ENCODE data around the gene PUM1.

The PUM1 gene

GRCh38 chr1:30955448-30956015 lies 110.0 kb downstream of the PUM1 start:
- Histone ChIP-seq H3K4me3 (ENCODE audit: low read length) (no peak overlapping the region), H4K20me1 (ENCODE audit: control insufficient read depth, insufficient read depth, low read depth, low read length) (peaks cover 7% of the 10 kb centered on the region; the same call in 1 of the 2 replicates), H3F3A (ENCODE audit: control insufficient read depth, insufficient read depth) (peaks cover 5% of the 10 kb centered on the region), H3K27ac (ENCODE audit: low read depth, low read length) (no peak overlapping the region), H3K4me2 (ENCODE audit: low read length) (no peak overlapping the region), H3K4me1 (ENCODE audit: control insufficient read depth, low read length) (no peaks in the 10 kb centered on the region), H3K9me2 (replicated peaks; ENCODE audit: control insufficient read depth, low read length) (no peaks in the 10 kb centered on the region), H3K9me3 (ENCODE audit: control insufficient read depth, insufficient read depth, low read length) (no peaks in the 10 kb centered on the region), H3K27me3 (ENCODE audit: control insufficient read depth, low read length) (no peaks in the 10 kb centered on the region), H3K79me2 (ENCODE audit: control insufficient read depth, low read length) (peaks cover 44% of the 10 kb centered on the region), H3K36me3 (ENCODE audit: control insufficient read depth, low read length) (peaks cover 89% of the 10 kb centered on the region)
- no peak for TF ChIP-seq EZH2phosphoT487 (IDR thresholded peaks at IDR 0.05; ENCODE audit: borderline replicate concordance, low read length)
- TF ChIP-seq CTCF (IDR thresholded peaks at IDR 0.05; ENCODE audit: low read depth, low read length, poor library complexity, severe bottlenecking): no peak

GRCh38 chr1:30953685-30954084 lies 111.8 kb downstream of the PUM1 start:
- peaks cover 5% of the 10 kb centered on the region for H3F3A ChIP-seq (ENCODE audit: control insufficient read depth, insufficient read depth)
- H3K79me2 ChIP-seq (ENCODE audit: control insufficient read depth, low read length): peaks cover 32% of the 10 kb centered on the region
- H3K4me3 ChIP-seq (ENCODE audit: low read length): no peak overlapping the region
- H3K36me3 ChIP-seq (ENCODE audit: control insufficient read depth, low read length): peaks cover 87% of the 10 kb centered on the region
- H4K20me1 ChIP-seq (ENCODE audit: control insufficient read depth, insufficient read depth, low read depth, low read length): peaks cover 9% of the 10 kb centered on the region; the same call in 1 of the 2 replicates
- no peaks in the 10 kb centered on the region for H3K27me3 ChIP-seq (ENCODE audit: control insufficient read depth, low read length)
- no peak overlapping the region for H3K27ac ChIP-seq (ENCODE audit: low read depth, low read length)
- H3K9me2 ChIP-seq (replicated peaks; ENCODE audit: control insufficient read depth, low read length): no peaks in the 10 kb centered on the region
- no peak for TF ChIP-seq EZH2phosphoT487 (IDR thresholded peaks at IDR 0.05; ENCODE audit: borderline replicate concordance, low read length)
- no peak for TF ChIP-seq CTCF (IDR thresholded peaks at IDR 0.05; ENCODE audit: low read depth, low read length, poor library complexity, severe bottlenecking)
- no peak overlapping the region for H3K4me2 ChIP-seq (ENCODE audit: low read length)
- H3K9me3 ChIP-seq (ENCODE audit: control insufficient read depth, insufficient read depth, low read length): no peaks in the 10 kb centered on the region
- H3K4me1 ChIP-seq (ENCODE audit: control insufficient read depth, low read length): no peaks in the 10 kb centered on the region

GRCh38 chr1:30952098-30952497 lies 113.4 kb downstream of the PUM1 start:
- peaks cover 3% of the 10 kb centered on the region for H3F3A ChIP-seq (ENCODE audit: control insufficient read depth, insufficient read depth)
- H4K20me1 ChIP-seq (ENCODE audit: control insufficient read depth, insufficient read depth, low read depth, low read length): peaks cover 9% of the 10 kb centered on the region; the same call in 1 of the 2 replicates
- H3K79me2 ChIP-seq (ENCODE audit: control insufficient read depth, low read length): peaks cover 21% of the 10 kb centered on the region
- no peak overlapping the region for H3K4me3 ChIP-seq (ENCODE audit: low read length)
- H3K27ac ChIP-seq (ENCODE audit: low read depth, low read length): no peak overlapping the region
- H3K4me1 ChIP-seq (ENCODE audit: control insufficient read depth, low read length): no peaks in the 10 kb centered on the region
- H3K27me3 ChIP-seq (ENCODE audit: control insufficient read depth, low read length): no peaks in the 10 kb centered on the region
- TF ChIP-seq CTCF (IDR thresholded peaks at IDR 0.05; ENCODE audit: low read depth, low read length, poor library complexity, severe bottlenecking) (no peak), EZH2phosphoT487 (IDR thresholded peaks at IDR 0.05; ENCODE audit: borderline replicate concordance, low read length) (no peak)
- H3K36me3 ChIP-seq (ENCODE audit: control insufficient read depth, low read length): peaks cover 87% of the 10 kb centered on the region
- H3K9me3 ChIP-seq (ENCODE audit: control insufficient read depth, insufficient read depth, low read length): no peaks in the 10 kb centered on the region
- no peaks in the 10 kb centered on the region for H3K9me2 ChIP-seq (replicated peaks; ENCODE audit: control insufficient read depth, low read length)
- H3K4me2 ChIP-seq (ENCODE audit: low read length): no peak overlapping the region
